Skin epidermis (tissue), 12 donors: Measurements from ENCODE around the gene DCAF15.

ENCODE experiments used
- H3K27ac ChIP-seq, 21 experiments: fragments of 200-600 bp; sonication (generic) in 11 of 21; one replicate each; pipeline ENCODE4 v1.5.0; 2020; ENCODE audit warnings: mild to moderate bottlenecking in 3 of 21, inconsistent platforms in 2 of 21, moderate library complexity in 2 of 21
- H3K4me3 ChIP-seq, 7 experiments: fragments of 200-600 bp; sonication (generic) in 2 of 7; one replicate each; pipeline ENCODE4 v1.5.0; 2020; ENCODE audit warnings: inconsistent platforms in 2 of 7, mild to moderate bottlenecking in 2 of 7, moderate library complexity in 1 of 7

DCAF15 gene

DNA sequence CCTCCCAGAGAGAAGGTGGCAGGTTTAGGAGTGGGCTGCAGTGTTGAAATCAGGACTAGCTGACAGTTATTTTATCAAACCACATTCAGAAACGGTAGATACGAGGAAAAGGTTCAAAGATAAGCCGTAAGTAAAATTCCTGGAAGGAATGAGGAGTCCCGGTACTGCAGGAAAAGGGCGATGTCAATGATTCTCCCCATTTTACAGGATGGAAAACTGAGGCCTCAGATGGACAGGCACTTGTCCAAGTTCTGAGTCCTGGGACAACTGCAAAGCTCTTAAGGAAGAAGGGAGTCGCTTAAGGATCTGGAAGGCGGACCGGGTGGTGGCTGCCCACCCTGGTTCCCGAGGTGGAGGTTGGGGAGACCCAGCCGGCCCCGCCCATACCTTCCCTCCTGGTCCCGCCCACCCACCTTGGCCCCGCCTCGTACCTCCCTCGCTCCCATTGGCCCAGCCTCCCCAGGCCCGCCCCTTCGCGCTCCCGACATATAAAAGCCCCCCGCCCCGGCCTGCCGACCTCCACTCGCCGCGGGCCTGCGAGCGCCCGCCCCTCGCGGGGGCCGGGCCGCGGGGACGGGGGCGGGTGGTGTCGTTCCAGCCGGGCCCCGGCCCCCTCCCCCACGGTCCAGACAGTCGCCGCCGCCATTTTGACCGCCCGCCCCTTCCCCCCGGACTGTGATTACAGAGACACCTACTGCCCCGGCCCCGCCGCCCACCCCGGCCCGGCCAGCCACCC lies 53.2 kb downstream of the DCAF15 start:
- Histone ChIP-seq H3K27ac (peak overlapping the region; percentile 92 to 100 (median 99)), H3K4me3 (peak overlapping the region; percentile 62 to 93 (median 79))

DNA sequence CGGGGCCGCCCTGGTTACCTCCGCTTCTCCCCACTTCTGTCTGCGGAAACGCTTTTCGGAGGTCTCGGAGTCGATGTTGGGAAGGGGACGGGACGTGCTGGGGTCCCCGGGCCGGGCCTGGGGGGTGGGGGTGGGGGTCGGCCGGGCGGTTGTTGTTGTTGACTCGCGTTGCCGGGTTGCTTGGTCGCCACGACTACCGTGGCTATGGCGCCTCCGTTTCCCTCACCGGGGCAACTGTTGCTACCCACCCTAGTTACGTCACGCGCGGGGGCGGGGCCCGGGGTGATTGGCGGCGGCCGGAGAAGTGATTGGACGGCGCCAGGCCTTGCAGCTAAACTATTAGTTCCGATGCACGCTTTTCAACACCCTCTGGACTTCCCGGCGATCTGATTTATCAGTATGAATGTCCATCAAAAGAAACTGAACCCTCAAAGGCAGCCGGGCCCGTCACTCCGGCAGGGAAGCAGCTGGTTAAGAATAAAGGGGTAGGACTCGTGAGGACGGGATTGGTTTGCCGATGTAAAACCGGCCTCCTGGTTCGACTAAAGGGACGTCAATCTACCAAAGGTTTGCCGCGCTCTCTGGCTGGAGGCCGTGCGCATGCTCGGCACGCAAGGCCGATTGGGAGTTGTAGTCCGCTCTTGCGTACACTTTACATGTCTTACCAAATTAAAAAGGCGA lies 53.9 kb downstream of the DCAF15 start, which contains the start of gene RFX1:
RFX1 (minus strand) TSS at position 236 of the 681 bp plus-strand sequence. CDS start 12,477 bp downstream, outside the sequence.
- Histone ChIP-seq H3K4me3 (peak within 1 kb of the TSS; percentile 65 to 93 (median 79)), H3K27ac (peak within 1 kb of the TSS; percentile 92 to 100 (median 99))

- H3K27ac ChIP-seq, result peak overlapping the region; percentile 74 to 100 (median 99)
- H3K4me3 ChIP-seq, result peak overlapping the region; percentile 65 to 93 (median 79)
Measured at GRCh38 chr19:14006766-14007562, 54.7 kb downstream of the DCAF15 start.
